Measurements from ENCODE around the gene ALDH8A1.

The ALDH8A1 gene

DNA sequence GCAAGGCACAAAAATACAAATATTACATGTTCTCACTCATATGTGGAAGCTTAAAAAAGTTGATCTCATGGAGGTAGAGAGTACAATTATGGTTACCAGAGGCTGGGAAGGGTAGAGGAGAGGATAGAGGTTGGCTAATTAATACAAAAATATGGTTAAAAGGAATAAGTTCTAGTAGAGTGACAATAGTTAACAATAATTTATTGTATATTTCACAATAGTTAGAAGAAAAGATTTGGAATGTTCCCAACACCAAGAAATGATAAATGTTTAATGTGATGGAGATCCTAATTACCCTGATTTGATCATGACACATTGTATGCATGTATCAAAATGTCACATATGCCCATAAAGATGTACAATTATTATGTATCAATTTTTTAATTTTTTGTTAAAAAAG, 1.8 kb downstream of the ALDH8A1 start:
- Histone ChIP-seq H3K79me2 (ENCODE audit: insufficient read depth, low read length) (no peaks in the 10 kb centered on the region), H3K27ac (ENCODE audit: low read depth, low read length, poor library complexity, severe bottlenecking) (no peak overlapping the region), H3K9ac (ENCODE audit: low read length) (no peak overlapping the region), H4K20me1 (ENCODE audit: insufficient read depth, low read length) (no peaks in the 10 kb centered on the region), H3K36me3 (ENCODE audit: insufficient read depth, low read length) (no peaks in the 10 kb centered on the region; the same call in 1 of the 2 replicates), H3K4me1 (ENCODE audit: insufficient read depth, low read length, severe bottlenecking) (no peaks in the 10 kb centered on the region), H3K4me2 (ENCODE audit: low read length) (no peak overlapping the region), H3K4me3 (ENCODE audit: low read depth, low read length, poor library complexity, severe bottlenecking) (no peak overlapping the region), H3K27me3 (ENCODE audit: insufficient read depth, low read length) (peaks cover 3% of the 10 kb centered on the region; the same call in 1 of the 2 replicates), H3F3A (ENCODE audit: insufficient read depth, low read length) (no peaks in the 10 kb centered on the region), H3K9me3 (ENCODE audit: low read length) (peaks cover 6% of the 10 kb centered on the region; the same call in 1 of the 2 replicates), H2AFZ (ENCODE audit: low read length) (no peak overlapping the region), H3K9me2 (ENCODE audit: low read depth, low read length) (no peaks in the 10 kb centered on the region)
- TF ChIP-seq, protein P1, sequence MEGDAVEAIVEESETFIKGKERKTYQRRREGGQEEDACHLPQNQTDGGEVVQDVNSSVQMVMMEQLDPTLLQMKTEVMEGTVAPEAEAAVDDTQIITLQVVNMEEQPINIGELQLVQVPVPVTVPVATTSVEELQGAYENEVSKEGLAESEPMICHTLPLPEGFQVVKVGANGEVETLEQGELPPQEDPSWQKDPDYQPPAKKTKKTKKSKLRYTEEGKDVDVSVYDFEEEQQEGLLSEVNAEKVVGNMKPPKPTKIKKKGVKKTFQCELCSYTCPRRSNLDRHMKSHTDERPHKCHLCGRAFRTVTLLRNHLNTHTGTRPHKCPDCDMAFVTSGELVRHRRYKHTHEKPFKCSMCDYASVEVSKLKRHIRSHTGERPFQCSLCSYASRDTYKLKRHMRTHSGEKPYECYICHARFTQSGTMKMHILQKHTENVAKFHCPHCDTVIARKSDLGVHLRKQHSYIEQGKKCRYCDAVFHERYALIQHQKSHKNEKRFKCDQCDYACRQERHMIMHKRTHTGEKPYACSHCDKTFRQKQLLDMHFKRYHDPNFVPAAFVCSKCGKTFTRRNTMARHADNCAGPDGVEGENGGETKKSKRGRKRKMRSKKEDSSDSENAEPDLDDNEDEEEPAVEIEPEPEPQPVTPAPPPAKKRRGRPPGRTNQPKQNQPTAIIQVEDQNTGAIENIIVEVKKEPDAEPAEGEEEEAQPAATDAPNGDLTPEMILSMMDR (IDR thresholded peaks at IDR 0.05; ENCODE audit: low read length), result no peak
- no peak for TF ChIP-seq EZH2 (IDR thresholded peaks at IDR 0.05; ENCODE audit: borderline replicate concordance, low read length)

DNA sequence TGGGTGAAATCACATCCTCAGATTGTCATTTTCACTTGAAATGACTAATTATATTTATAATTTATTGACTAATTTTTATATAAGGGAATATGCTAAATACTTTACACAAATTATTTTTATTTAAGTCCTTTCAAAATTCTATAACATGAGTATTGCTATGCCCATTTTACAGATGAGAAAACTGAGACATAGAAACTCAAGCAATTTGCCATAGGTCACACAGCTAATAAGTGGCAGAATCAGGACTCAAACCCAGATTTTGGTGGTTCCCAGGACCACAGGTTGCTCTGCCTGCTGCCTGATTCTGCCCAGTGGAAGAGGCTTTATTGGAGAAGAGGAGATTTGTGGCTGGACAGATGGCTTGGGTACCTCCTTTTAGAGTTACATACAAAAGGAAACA, 4.9 kb downstream of the ALDH8A1 start:
- TF ChIP-seq, protein P1 (IDR thresholded peaks at IDR 0.05; ENCODE audit: low read length), result no peak
- TF ChIP-seq EZH2 (IDR thresholded peaks at IDR 0.05; ENCODE audit: borderline replicate concordance, low read length), result no peak
- H3K4me1 ChIP-seq (ENCODE audit: insufficient read depth, low read length, severe bottlenecking), result no peaks in the 10 kb centered on the region

DNA sequence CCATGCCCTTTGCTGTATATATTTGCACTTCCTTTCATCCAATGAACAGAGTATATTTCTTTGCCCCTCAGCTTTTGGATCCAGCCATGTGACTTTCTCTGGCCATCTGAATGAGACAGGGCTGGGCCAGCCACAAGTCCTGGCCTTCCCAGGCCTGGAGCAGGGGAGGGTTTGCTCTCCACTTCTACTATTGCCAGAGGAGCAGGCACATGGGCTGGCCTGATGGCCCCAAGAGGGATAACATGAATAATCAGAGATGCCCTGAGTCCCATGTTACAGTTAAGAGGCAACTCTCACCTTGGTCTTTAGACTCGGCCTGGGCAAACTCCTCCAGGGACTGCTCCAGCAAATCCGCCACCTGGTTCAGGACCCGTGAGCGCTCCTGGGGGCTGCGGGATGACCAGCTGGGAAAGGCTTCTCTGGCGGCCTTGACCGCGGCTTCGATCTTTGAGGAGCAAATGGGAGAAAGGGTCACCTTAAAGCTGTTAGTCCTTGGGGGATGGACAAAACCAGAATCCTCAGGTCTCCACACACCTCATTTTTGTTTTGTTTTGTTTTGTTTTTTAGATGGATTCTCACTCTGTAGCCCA, 6.3 kb downstream of the ALDH8A1 start:
- no peak overlapping the region for H2AFZ ChIP-seq (ENCODE audit: low read length)
- H3K9me3 ChIP-seq (ENCODE audit: low read length), result peaks cover 6% of the 10 kb centered on the region; the same call in 1 of the 2 replicates
- TF ChIP-seq, protein P1 (IDR thresholded peaks at IDR 0.05; ENCODE audit: low read length), result no peak
- TF ChIP-seq EZH2 (IDR thresholded peaks at IDR 0.05; ENCODE audit: borderline replicate concordance, low read length), result no peak

More for the DNA sequence above, 4.9 kb downstream of the ALDH8A1 start:
- no peaks in the 10 kb centered on the region for H3K9me2 ChIP-seq (ENCODE audit: low read depth, low read length)
- no peak overlapping the region for H3K9ac ChIP-seq (ENCODE audit: low read length)
- H4K20me1 ChIP-seq (ENCODE audit: insufficient read depth, low read length), result no peaks in the 10 kb centered on the region
- no peak overlapping the region for H2AFZ ChIP-seq (ENCODE audit: low read length)
- peaks cover 3% of the 10 kb centered on the region; the same call in 1 of the 2 replicates for H3K27me3 ChIP-seq (ENCODE audit: insufficient read depth, low read length)
- no peaks in the 10 kb centered on the region for H3K79me2 ChIP-seq (ENCODE audit: insufficient read depth, low read length)
- no peak overlapping the region for H3K4me2 ChIP-seq (ENCODE audit: low read length)
- H3F3A ChIP-seq (ENCODE audit: insufficient read depth, low read length), result no peaks in the 10 kb centered on the region
- no peaks in the 10 kb centered on the region; the same call in 1 of the 2 replicates for H3K36me3 ChIP-seq (ENCODE audit: insufficient read depth, low read length)
- peaks cover 6% of the 10 kb centered on the region; the same call in 1 of the 2 replicates for H3K9me3 ChIP-seq (ENCODE audit: low read length)
- no peak overlapping the region for H3K27ac ChIP-seq (ENCODE audit: low read depth, low read length, poor library complexity, severe bottlenecking)
- H3K4me3 ChIP-seq (ENCODE audit: low read depth, low read length, poor library complexity, severe bottlenecking), result no peak overlapping the region

More for the DNA sequence above, 6.3 kb downstream of the ALDH8A1 start:
- no peak overlapping the region for H3K27ac ChIP-seq (ENCODE audit: low read depth, low read length, poor library complexity, severe bottlenecking)
- H4K20me1 ChIP-seq (ENCODE audit: insufficient read depth, low read length), result no peaks in the 10 kb centered on the region
- no peaks in the 10 kb centered on the region for H3K4me1 ChIP-seq (ENCODE audit: insufficient read depth, low read length, severe bottlenecking)
- H3K9ac ChIP-seq (ENCODE audit: low read length), result no peak overlapping the region
- no peaks in the 10 kb centered on the region for H3F3A ChIP-seq (ENCODE audit: insufficient read depth, low read length)
- H3K79me2 ChIP-seq (ENCODE audit: insufficient read depth, low read length), result no peaks in the 10 kb centered on the region
- H3K9me2 ChIP-seq (ENCODE audit: low read depth, low read length), result no peaks in the 10 kb centered on the region
- H3K27me3 ChIP-seq (ENCODE audit: insufficient read depth, low read length), result peaks cover 3% of the 10 kb centered on the region; the same call in 1 of the 2 replicates
- H3K4me2 ChIP-seq (ENCODE audit: low read length), result no peak overlapping the region
- H3K36me3 ChIP-seq (ENCODE audit: insufficient read depth, low read length), result no peaks in the 10 kb centered on the region; the same call in 1 of the 2 replicates
- no peak overlapping the region for H3K4me3 ChIP-seq (ENCODE audit: low read depth, low read length, poor library complexity, severe bottlenecking)
